ENCODE measurements around the gene USP36.

DNA sequence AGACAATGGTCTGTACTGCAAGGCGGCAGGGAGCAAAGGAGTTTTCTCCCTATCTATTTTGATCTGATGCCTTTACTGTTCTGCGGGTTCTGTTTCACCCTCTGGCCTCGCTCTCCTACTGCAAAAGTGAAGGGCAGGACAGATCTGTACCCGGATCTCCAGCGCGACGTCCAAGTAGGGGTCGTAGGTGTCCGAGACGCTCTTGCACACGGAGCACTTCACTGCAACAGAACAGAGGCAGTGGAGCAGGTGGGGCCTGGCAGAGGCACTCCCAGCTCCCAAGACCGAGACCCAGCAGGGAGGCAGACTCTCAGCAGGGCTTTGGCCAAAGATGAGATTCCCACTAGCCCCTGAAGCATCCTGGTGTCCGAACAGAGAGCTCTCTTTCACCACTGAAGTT lies 19.8 kb downstream of the USP36 start:
- TF ChIP-seq, protein P1, sequence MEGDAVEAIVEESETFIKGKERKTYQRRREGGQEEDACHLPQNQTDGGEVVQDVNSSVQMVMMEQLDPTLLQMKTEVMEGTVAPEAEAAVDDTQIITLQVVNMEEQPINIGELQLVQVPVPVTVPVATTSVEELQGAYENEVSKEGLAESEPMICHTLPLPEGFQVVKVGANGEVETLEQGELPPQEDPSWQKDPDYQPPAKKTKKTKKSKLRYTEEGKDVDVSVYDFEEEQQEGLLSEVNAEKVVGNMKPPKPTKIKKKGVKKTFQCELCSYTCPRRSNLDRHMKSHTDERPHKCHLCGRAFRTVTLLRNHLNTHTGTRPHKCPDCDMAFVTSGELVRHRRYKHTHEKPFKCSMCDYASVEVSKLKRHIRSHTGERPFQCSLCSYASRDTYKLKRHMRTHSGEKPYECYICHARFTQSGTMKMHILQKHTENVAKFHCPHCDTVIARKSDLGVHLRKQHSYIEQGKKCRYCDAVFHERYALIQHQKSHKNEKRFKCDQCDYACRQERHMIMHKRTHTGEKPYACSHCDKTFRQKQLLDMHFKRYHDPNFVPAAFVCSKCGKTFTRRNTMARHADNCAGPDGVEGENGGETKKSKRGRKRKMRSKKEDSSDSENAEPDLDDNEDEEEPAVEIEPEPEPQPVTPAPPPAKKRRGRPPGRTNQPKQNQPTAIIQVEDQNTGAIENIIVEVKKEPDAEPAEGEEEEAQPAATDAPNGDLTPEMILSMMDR (IDR thresholded peaks at IDR 0.05; ENCODE audit: low read depth, low read length, missing input control) = no peak
- TF ChIP-seq, protein P2, sequence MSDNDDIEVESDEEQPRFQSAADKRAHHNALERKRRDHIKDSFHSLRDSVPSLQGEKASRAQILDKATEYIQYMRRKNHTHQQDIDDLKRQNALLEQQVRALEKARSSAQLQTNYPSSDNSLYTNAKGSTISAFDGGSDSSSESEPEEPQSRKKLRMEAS (IDR thresholded peaks at IDR 0.05) = no peak
- TF ChIP-seq TAF1 (conservative IDR thresholded peaks at IDR 0.05) = no peak
- TF ChIP-seq YY1 (IDR thresholded peaks at IDR 0.05) = no peak
- TF ChIP-seq RAD21 (IDR thresholded peaks at IDR 0.05) = no peak
- TF ChIP-seq SP1 (IDR thresholded peaks at IDR 0.05) = no peak
- TF ChIP-seq HNF4G (IDR thresholded peaks at IDR 0.05) = no peak
- TF ChIP-seq, protein P3, sequence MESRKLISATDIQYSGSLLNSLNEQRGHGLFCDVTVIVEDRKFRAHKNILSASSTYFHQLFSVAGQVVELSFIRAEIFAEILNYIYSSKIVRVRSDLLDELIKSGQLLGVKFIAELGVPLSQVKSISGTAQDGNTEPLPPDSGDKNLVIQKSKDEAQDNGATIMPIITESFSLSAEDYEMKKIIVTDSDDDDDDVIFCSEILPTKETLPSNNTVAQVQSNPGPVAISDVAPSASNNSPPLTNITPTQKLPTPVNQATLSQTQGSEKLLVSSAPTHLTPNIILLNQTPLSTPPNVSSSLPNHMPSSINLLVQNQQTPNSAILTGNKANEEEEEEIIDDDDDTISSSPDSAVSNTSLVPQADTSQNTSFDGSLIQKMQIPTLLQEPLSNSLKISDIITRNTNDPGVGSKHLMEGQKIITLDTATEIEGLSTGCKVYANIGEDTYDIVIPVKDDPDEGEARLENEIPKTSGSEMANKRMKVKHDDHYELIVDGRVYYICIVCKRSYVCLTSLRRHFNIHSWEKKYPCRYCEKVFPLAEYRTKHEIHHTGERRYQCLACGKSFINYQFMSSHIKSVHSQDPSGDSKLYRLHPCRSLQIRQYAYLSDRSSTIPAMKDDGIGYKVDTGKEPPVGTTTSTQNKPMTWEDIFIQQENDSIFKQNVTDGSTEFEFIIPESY (IDR thresholded peaks at IDR 0.05) = no peak
- no peak for TF ChIP-seq GABPA (IDR thresholded peaks at IDR 0.05 in 1 of 2, conservative IDR thresholded peaks at IDR 0.05 in 1 of 2)
